Thoracic aorta (tissue), 2 donors: ENCODE results near the gene COX6B2. TPM values are rescaled to one million over a fixed set of nuclear protein-coding genes. Genes with fewer than 3 reads are reported as not detected.

ENCODE experiments used
- ATAC-seq: fragments of 150-250 bp; one replicate; pipeline ENCODE4 v1.8.0; 2017; ENCODE audit warnings: low read depth; ENCODE audit not compliant: insufficient number of reproducible peaks, low FRiP score
- DNase-seq: peaks from one replicate; pipeline ENCODE4 v3.0.0-alpha.2; 2020; ENCODE audit warnings: low spot score
- H3K27ac ChIP-seq, 2 donors: fragments of 200-600 bp; sonication (generic); 1 replicate in 1 of 2; 2 replicates in 1 of 2; pipeline ENCODE4 v1.5.1; 2016; ENCODE audit warnings: mild to moderate bottlenecking in 2 of 2, moderate library complexity in 2 of 2
- H3K27me3 ChIP-seq: fragments of 200-600 bp; sonication (generic); replicated peaks from 2 replicates; pipeline ENCODE4 v1.6.0; 2016; ENCODE audit warnings: mild to moderate bottlenecking; ENCODE audit not compliant: insufficient read depth
- H3K36me3 ChIP-seq: fragments of 200-600 bp; sonication (generic); one replicate; pipeline ENCODE4 v1.5.1; 2016
- H3K4me1 ChIP-seq, 2 donors: fragments of 200-600 bp; sonication (generic); 1 replicate in 1 of 2; 2 replicates in 1 of 2; pipeline versions ENCODE4 v1.5.1 to v1.6.0; 2016; ENCODE audit warnings: low read depth in 2 of 2, mild to moderate bottlenecking in 1 of 2; ENCODE audit not compliant: control insufficient read depth in 1 of 2
- H3K4me3 ChIP-seq: fragments of 200-600 bp; sonication (generic); 2 replicates; pipeline ENCODE4 v1.5.1; 2016; ENCODE audit warnings: mild to moderate bottlenecking
- H3K9me3 ChIP-seq: fragments of 200-600 bp; sonication (generic); 2 replicates; pipeline ENCODE4 v1.5.1; 2016
- CTCF ChIP-seq: fragments of 200-600 bp; sonication (generic); IDR thresholded peaks from one replicate; pipeline ENCODE4 v1.5.1; 2019; ENCODE audit warnings: antibody characterized with exemption
- total RNA-seq, 2 donors: library from RNA; depleted of rRNA; stranded (reverse); fragments of >200 nt; gene quantifications; one replicate each; pipeline versions ENCODE4 v1.1.0 to v1.2.3, GENCODE V29; 2016

Gene COX6B2
- total RNA-seq, 2 donors from 2014 or later: not detected

- Histone ChIP-seq H3K9me3 (no peaks in the 10 kb centered on the region), H3K27ac (no peak overlapping the region), H3K4me1 (peaks cover 22 to 42% of the 10 kb centered on the region in 2 donors), H3K4me3 (no peak overlapping the region), H3K27me3 (no peaks in the 10 kb centered on the region), H3K36me3 (peaks cover 9% of the 10 kb centered on the region)
- no peak for TF ChIP-seq CTCF
- DNase-seq: no peak
- ATAC-seq: no peak
Measured at GRCh38 chr19:55389386-55390317, 35.1 kb upstream of the COX6B2 start.

- peaks cover 31 to 52% of the 10 kb centered on the region in 2 donors for H3K4me1 ChIP-seq
- no peaks in the 10 kb centered on the region for H3K27me3 ChIP-seq
- ATAC-seq: no peak
- H3K4me3 ChIP-seq: peak overlapping the region; percentile 99
- DNase-seq: no peak
- peaks cover 9% of the 10 kb centered on the region for H3K36me3 ChIP-seq
- H3K9me3 ChIP-seq: no peaks in the 10 kb centered on the region
- H3K27ac ChIP-seq: no peak overlapping the region
- no peak for TF ChIP-seq CTCF
Measured at GRCh38 chr19:55387736-55388497, 33.4 kb upstream of the COX6B2 start.

- H3K27ac ChIP-seq: peak overlapping the region; percentile 66 to 99
- H3K27me3 ChIP-seq: no peaks in the 10 kb centered on the region
- peaks cover 31 to 52% of the 10 kb centered on the region in 2 donors for H3K4me1 ChIP-seq
- ATAC-seq (no peak), DNase-seq (no peak)
- H3K4me3 ChIP-seq: peak overlapping the region; percentile 99
- peaks cover 9% of the 10 kb centered on the region for H3K36me3 ChIP-seq
- no peaks in the 10 kb centered on the region for H3K9me3 ChIP-seq
- TF ChIP-seq CTCF: no peak
Measured at GRCh38 chr19:55386493-55386971, 32.0 kb upstream of the COX6B2 start.

GRCh38 chr19:55385724-55386492 lies 31.4 kb upstream of the COX6B2 start, which contains the start of gene RPL28:
TSS of gene RPL28 (plus strand) at chr19:55385932. CDS start at chr19:55386358, 426 bp downstream.
- no peak for TF ChIP-seq CTCF

More at GRCh38 chr19:55385724-55386492, 31.4 kb upstream of the COX6B2 start, which contains the start of gene RPL28:
- Histone ChIP-seq H3K4me1 (peaks cover 31 to 52% of the 10 kb centered on the region in 2 donors), H3K9me3 (no peaks in the 10 kb centered on the region), H3K27ac (peak within 1 kb of the TSS; percentile 95 to 99), H3K36me3 (peaks cover 9% of the 10 kb centered on the region), H3K4me3 (peak within 1 kb of the TSS; percentile 99), H3K27me3 (no peaks in the 10 kb centered on the region)
- peak; percentile 73 for ATAC-seq
- DNase-seq: peak; percentile 89
